H4 (cell line): ENCODE measurements around the gene CYSTM1. TPM values are rescaled to one million over a fixed set of nuclear protein-coding genes. Genes with fewer than 3 reads are reported as not detected.

Experiments used
- DNase-seq: peaks from one replicate; pipeline ENCODE4 v3.0.0-alpha.2; 2015; ENCODE audit warnings: low spot score
- total RNA-seq: library from RNA; depleted of rRNA; stranded (reverse); fragments of >200 nt; shearing (Covaris generic); gene quantifications from 2 replicates; pipeline ENCODE4 v1.2.3, GENCODE V29; 2014

The CYSTM1 gene
- total RNA-seq, 1 experiment from 2014 or later, result 15.4 TPM

DNA sequence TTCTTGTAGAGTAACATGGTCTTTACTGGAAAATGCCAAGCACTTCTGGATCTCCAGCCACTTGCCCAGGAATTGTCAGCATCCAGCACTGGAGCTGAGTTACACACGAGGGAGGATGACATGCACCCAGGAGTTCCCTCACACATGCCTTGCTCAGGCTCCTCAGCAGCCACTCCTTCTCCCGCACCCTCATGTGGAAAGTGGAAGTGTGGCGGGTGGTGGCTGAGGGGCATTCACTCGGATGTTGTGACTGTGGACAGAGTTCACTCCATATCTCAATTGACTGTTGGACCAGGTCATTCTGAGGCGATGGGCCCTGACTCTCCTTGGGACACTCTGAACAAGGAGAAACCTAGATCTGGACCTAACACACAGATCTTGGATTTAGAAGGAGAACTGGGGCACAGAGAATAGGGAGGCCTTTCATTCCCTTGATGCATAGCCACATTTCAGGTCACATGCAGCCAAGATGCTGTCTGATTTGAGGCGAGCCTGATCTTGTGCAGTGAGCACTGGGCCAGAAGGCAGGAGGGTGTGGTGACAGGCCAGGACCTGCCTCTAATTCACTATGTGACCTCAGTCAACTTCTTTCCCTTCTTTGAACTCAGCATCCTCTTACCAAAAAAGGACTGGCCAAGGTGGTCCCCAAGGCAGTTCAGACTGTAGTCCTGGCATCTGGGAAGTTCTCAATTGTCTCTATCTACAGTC is 62.1 kb downstream of the CYSTM1 start:
- DNase-seq, result no peak

DNA sequence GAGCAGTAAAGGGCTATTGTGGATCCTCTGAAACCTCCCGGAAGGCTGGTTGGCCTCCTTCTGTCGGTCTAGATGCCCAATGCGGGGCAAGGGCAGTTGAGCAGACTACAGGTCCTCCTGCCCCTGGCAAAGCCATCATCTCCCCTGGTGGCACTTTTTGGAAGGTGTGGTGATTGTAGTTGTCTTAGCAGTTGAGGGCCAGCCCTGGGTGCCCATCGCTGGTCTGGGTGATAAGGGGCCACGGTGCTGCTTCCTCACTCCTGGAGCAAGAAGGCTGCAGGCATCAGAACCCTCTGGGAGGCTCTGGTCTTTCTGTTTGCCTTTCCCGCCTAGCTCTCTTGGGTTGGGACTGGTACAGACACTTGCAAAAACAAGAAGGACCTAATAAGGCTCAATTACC is 63.8 kb downstream of the CYSTM1 start:
- DNase-seq, result no peak

DNA sequence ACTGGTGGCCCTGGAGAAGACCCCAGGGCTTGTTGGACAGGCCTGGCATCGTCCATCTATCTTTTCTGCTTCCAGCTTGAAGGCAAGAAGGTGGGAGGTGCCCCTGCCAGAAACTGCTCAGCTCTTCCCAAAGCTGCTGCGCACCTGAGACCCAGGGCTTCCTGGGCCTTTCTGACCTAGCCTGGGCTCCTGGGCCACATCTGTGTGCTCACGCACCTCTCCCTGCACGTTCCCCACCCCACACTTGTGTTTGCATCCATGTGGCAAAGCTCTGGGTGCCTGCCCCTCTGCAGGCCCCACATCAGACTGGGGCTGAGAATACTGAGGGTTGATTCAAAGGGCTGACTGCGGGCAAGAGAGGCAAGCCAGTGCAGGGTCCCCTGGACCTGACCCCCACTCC is 64.5 kb downstream of the CYSTM1 start:
- no peak for DNase-seq

DNA sequence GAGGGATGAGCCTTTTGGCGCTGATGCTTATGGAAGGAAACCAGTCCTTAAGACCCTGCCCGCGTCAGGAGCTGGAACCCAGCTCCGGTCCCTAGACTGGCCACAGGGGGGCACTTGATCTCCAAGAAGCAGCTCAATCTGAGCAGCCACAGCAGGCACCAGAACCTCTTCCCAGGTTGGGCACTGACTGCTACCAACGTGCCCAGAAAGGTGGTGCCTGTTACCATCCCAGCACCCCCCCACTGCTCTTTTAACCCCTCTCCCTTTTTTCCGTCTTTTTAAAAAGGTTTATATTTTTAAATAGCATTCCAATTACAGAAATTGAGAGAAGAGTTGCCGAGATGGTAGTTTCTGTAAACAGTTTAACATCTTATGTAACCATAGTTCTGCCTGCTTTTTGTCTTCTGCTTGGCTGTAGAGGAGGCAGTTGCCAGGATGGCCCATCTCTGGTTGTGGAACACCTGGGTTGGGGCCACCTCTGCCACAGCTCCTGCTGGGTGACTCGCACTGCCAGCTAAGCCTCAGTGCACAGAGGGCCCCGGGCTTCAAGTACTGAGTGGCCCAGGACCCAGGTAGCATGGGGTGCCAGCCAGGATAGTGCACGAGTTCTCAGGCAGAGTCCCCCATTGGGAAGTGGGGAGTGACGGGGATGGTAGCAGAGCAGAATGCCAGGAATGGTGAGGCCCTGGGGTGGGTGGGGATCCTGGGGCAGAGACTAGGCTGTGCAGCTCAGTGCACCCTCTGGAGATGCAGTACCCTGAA is 65.1 kb downstream of the CYSTM1 start:
- DNase-seq, result peak; percentile 40

DNA sequence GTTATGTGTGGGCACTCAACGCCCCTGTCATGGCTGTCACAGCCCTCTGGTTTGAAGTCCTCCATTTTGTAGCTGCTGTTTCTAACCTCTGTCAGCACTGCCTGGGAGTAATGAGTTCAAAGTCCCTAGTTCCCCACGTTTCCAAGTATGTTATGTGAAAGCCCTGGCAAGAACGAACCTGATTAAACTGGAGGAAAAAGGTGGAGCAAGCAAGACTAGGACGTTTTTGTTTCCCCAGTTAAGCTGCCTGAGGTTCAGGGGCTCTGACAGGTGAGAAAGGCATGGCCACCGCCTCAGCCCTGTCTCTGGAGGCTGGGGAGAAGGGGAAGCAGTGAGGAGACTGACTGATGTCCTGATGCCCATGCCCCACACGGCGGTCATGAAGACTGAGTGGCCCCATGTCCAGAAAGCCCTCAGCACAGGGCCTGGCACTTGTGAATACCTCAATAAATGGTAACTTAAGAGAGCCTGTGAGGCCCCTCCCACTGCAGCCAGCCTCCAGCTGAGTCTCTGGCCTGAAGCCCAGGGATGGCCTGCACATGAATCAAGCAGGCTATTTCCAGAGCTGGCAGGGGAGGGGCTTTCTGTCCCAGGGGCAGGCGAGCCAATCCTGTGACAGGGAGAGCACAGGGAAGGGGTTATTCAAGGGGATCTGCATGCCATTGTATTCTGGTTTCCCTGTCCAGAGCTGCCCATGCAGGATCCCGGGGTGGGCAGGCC is 66.2 kb downstream of the CYSTM1 start:
- DNase-seq, result peak; percentile 82

DNA sequence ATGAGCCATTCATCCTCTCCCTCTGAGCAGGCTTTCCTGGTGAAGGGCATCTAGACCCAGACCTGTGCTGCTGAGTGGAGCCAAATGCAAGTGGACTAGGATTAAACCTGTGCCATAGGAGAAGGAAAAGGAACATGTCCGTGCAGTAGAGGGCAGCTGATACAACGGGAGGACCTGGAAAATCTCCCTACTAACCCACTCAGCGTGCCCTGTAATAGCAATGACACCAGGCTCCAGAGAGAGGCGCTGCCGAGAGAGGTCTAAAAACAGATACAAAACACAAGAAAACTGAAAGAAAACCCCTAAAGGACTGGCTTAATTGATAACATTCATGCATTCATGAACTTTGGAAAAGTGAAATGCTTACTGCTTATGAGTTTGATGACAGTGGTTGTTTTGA is 67.1 kb downstream of the CYSTM1 start:
- DNase-seq, result no peak

DNA sequence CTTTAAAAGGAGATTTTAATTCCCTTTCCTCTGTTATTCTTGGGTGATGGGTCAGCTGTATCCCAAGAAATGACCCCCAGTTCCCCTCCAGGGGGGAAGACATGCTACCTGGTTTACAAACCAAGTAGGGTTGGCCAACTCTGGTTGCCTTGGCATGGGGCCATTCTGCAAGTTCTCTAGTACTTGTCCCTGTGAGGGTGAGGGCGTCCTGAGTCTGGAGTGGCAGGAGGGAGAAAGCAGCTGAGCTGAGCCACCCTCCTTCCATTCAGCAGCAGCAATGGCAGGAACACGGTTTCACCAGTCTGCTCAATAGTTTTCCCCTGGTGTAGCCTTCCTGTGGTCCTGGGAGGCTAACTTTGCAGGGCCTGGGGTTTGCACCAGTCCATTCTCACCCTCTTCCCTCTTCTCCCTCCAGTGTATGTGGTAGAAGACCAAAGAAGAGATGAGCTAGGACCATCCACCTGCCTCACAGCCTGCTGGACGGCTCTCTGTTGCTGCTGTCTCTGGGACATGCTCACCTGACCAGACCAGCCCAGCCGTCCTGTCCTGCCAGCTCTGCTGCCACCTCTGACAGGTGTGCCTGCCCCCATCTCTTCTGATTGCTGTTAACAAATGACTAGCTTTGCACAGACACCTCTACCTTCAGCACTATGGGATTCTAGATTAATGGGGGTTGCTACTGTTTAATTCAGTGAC is 68.0 kb downstream of the CYSTM1 start:
- no peak for DNase-seq

DNA sequence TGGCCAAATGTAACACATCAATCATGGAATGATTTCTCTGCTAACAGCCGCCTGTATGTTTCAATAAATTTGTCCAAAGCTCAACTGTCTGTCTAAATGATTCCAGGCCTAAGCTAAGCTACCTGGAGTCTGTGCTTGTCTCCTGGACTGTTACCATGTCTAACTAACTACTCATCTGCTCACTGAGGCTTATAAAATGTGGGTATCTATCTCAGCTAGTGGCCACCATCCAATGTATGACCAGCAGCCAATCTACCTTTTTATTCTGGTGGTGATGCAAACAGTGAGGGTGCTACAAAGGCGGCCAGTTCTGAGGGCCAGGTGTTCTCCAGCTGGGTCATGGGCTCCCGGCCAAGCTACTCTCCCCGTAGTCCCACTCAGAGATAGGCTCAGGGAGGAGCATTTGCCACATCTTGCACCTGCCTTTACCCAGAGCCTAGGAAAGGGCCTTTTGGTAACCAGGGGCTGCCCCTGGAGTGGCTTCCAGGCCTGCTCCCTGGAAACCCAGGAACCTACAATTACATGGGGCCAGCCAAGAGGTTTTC is 68.8 kb downstream of the CYSTM1 start:
- DNase-seq, result no peak

DNA sequence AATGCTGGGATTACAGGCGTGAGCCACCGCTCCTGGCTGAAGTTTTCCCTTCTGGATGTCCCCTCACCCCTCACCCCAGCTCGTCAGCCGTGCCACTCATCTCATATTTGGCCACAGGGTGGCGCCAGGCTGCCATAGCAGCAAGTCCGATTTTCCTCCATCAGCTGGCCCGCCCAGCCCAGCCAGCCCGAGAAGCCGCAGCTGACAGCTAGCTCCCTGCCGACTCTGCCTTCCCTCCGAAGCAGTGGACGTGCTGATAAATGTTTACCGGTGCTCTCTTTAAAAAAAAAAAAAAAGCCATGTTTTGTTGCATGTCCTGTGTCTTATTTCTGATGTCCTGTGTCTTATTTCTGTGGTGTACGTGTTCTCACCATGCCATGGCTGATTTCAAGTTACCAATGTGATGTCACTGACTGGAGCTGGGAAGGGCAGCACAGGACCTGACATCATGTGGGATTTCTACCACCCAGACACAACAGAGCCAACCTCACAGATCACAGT is 69.6 kb downstream of the CYSTM1 start:
- DNase-seq, result peak; percentile 81

DNA sequence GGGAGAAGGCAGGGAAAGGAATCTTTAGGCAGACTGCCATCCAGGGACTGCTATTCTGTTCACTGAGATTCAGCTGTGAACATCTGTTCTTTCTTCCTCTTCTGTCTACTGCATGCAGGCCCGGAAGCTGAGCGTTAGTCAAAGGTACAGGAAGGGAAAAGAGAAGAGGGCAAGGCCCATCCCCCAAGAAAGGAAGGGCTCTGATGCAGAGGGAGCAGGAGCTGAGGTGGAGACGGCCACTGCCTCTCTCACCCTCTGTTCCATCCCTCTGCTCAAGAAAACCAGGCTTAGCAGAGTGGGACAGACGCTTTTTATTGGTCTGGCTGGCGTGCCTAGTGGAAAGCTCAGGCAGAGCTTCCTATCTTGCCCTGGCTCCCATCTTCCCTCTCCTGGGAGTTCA is 70.4 kb downstream of the CYSTM1 start:
- no peak for DNase-seq

DNA sequence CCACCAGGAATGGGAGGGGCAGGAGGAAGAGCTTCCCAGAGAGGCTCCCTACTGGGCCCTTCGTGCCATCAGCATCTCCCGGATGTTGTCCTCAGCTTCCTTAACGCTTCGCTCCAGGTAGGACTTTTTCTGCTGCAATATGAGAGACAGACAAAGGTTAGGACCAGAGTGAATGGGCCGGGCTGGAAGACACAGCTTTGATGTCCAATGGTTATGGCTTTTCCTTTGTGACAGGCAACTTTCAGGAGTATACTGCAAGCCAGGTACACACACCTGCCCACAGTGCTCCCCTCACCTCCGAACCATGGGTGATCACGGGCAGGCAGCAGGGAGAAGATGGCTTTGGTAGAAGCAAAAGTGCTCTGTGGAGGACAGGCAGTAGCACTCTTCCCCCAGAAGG is 70.9 kb downstream of the CYSTM1 start:
- DNase-seq, result no peak

DNA sequence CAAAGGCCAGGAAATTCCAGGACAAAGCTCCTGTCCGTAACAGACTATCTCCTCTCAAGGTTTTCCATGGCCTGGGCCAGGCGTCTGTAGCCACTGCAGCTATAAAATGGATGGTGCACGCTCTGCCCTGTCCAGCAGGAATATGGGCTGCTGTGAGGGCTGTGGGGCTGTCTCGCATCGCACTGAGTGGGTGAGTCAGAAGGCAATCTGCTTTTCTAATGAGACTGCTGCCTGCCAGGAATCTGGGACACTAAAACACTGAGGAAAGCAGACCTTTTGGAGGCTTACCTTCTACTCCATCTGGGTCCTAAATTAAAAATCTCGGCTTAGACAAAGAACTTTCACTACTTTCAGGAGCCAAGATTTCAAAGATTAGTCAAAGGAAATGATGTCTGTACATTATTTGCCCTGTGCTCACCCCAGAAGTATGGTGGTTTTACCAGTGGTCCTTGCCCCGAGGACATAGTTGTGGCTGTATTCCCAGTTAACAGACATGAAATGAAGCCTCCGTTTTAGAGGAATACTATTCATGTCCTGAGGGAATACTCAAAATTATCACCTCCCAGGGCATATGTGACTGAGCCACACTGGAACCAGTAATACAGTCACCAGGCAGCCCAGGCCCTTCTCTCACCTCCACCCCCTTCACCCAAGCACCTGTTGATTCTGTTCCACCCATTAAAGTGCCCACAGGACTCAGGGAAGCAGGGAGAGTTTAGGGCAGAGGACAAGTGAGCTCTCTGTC is 71.6 kb downstream of the CYSTM1 start:
- no peak for DNase-seq

DNA sequence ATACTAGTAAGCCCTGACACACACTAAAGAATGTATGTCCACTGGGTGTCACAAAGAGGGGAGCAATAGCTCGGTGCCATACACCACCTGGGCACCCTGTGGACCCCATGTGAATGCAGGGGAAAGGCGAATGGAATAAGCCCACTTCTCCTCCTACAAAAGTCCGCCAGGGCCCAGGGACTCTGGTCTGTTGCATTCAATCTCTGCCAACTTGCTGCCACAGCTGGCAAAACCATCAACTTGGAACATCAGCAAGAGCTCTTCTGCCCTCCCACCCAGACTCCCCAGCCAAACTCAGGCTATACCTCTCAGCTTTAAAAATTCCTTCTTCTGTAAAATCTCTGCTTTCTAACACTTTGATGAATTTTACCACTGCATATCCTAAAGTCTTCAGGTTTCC is 73.4 kb downstream of the CYSTM1 start:
- DNase-seq, result no peak

DNA sequence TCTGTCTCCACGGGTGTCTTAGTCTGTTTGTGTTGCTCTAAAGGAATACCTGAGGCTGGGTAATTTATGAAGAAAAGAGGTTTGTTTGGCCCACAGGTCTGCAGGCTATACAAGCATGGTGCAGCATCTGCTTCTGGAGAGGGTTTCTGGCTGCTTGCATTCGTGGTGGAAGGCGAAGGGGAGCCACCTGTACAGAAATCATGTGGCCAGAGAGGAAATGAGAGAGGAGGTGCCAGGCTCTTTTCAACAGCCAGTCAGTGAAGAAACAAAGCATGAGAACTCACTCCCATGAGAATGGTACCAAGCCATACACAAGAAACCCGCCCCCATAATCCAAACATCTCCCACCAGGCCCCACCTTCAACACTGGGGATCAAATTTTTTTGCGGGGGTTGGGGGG is 74.5 kb downstream of the CYSTM1 start:
- no peak for DNase-seq

DNA sequence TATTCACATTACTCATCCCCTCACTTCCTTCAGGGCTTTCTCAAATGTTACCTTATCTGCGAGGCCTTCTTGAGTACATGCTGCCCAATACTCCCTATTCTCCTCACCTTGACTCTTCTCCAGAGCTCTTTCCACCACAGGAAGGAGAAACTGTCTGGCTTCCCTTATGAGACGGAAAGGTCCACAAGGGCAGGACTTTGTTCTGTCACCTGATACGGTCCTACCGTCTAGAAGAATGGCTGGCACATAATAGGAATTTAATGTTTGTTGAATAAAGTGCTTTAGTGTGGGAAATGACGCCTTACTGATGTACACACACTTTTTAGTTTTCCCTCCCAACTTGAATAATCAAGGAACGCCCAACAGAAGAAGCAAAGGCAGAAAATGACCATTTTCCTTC is 75.4 kb downstream of the CYSTM1 start:
- no peak for DNase-seq

DNA sequence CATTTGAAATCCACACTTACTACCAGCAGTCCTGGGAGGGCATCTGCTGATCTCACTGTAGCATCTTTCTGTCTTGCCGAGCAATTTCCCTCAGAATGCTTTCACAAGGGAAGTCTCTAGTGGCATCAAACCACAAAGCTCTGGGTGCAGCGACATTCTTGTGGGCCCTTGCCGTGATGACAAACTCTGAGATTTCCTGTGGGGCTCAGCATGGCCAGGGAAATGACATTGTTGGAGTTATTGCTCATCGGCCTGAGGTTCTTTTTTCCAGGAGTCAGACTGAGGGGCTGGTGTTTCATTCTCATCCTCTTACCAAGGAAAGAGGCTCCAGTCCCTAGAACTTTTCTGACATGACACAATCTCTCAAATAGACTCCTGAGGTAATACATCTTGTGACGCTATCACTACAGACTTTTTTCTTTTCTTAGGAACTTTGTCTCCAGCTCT is 76.6 kb downstream of the CYSTM1 start:
- DNase-seq, result peak; percentile 87

DNA sequence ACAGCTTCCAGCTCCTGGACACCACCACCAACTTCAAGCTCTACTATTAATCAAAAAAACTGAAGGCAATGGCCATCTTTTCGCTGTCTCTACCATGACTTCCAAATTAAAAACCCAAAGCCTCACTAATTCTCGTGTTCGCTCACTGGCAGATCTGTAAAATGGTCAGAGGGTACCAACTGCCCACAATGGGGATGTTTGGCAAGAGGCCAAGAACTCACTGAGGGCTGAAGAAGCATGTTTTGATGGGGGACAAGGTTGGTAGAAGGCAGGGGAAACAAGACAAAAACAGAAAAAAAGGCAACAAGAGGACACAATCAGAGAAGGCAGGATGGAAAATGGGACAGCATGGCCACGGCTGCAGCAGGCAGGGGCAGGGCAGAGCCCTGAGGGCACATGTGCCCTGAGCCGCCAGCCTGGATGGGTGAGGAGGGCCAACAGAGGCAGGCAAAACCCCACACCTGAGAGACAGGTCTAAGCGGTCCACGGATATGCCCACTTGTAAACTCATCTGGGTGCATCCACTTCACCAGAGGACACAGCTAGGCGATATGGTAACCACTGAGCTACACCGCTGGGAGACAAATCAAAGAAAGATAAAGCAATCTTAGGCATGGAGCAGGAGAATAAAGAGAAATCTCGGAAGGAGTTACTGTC is 77.6 kb downstream of the CYSTM1 start:
- no peak for DNase-seq

DNA sequence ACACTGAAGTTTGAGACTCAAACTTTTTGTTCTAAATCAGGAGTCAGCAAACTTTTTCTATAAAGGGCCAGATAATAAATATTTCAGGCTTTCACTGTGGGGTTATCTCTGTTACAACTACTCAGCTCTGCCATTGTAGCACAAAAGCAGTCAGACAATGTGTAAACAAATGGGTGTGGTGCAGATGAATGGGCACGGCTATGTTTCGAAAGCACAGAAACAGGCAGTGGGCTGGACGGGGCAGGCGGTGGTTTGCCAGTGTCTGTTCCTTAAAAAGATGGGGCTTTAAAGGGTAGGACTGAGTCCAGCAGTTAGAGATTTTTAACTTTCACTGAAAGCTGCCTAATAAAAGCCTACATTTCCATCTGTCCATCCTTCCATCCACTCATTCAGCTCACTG is 79.0 kb downstream of the CYSTM1 start:
- DNase-seq, result peak; percentile 47

DNA sequence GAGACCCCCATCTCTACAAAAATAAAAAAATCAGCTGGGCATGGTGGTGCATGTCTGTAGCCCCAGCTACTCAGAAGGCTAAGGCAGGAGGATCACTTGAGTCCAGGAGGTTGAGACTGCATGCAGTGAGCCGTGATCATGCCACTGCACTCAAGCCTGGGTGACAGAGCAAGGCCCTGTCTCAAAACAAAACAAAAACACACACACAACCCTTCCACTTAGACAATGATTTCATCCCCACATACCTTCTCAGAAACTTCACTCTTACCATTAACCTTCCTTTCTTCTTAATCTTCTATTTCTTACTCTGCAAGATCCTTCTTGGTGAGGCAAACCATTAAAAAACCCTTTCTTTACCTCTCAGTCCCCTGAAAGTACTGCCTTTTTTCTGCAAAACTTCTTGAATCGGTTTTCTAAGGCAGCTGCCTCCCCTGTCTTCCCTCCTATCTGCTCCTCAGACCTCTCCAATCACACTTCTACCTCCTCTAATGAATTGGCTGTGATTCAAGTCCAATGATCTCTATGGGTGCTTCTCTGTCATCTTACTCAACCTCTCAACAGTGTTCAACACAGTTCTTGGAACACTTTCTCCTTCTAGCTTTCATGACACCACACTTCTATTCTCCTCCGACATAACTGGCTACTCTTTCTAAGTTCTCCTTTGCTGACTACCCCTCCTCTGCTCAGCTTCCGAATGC is 80.6 kb downstream of the CYSTM1 start:
- DNase-seq, result no peak

DNA sequence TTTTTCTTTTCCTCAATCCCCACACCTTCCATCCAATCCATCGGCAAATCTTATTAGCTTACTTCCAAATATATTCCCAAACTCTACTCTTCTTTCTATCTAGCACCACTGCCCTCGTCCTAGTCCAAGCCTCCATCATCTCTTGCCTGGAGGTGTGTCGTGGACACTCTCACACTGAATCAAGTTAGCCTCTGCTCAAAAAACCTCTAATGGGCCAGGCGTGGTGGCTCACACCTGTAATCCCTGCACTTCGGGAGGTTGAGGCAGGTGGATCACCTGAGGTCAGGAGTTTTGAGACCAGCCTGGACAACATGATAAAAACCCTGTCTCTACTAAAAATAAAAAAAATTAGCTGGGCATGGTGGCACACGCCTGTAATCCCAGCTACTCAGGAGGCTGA is 81.7 kb downstream of the CYSTM1 start:
- DNase-seq, result no peak
